HEK293T (cell line): ENCODE data around the gene VANGL1.

Source experiments
- CTCF ChIA-PET: fragments of 350-600 bp; formaldehyde crosslinking; extraction: SDS; loops from one replicate; lab custom pipeline; 2021; ENCODE audit warnings: antibody characterized with exemption, inconsistent platforms; lab: Yijun Ruan, JAX
- POLR2A ChIA-PET: fragments of 350-600 bp; formaldehyde crosslinking; extraction: SDS; loops from one replicate; lab custom pipeline; 2020; ENCODE audit warnings: antibody characterized with exemption, inconsistent platforms; lab: Yijun Ruan, JAX
- DNase-seq: peaks from one replicate; pipeline ENCODE4 v3.0.0; 2012; ENCODE audit warnings: mixed read lengths; ENCODE audit errors: extremely low spot score
- ARNT ChIP-seq: fragments of 450-650 bp; IDR thresholded peaks from 2 replicates; pipeline ENCODE4 v1.6.1; 2017; ENCODE audit warnings: mild to moderate bottlenecking
- BHLHE40 ChIP-seq: fragments of 450-650 bp; IDR thresholded peaks from 2 replicates; pipeline ENCODE4 v1.6.1; 2016; ENCODE audit warnings: mild to moderate bottlenecking, moderate library complexity, borderline replicate concordance
- CTBP1 ChIP-seq: fragments of 450-650 bp; IDR thresholded peaks from 2 replicates; pipeline ENCODE4 v1.6.1; 2016; ENCODE audit warnings: borderline replicate concordance
- ELF4 ChIP-seq: fragments of 450-650 bp; IDR thresholded peaks from 2 replicates; pipeline ENCODE4 v1.6.1; 2017; ENCODE audit warnings: antibody characterized with exemption
- FOXA1 ChIP-seq: fragments of 450-650 bp; IDR thresholded peaks from 2 replicates; pipeline ENCODE4 v1.6.1; 2016; ENCODE audit warnings: mild to moderate bottlenecking
- FOXK2 ChIP-seq: fragments of 450-650 bp; IDR thresholded peaks from 2 replicates; pipeline ENCODE4 v1.6.1; 2016; ENCODE audit warnings: mild to moderate bottlenecking
- FOXM1 ChIP-seq: fragments of 450-650 bp; IDR thresholded peaks from 2 replicates; pipeline ENCODE4 v1.6.1; 2017; ENCODE audit warnings: mild to moderate bottlenecking, borderline replicate concordance
- HDGF ChIP-seq: fragments of 450-650 bp; IDR thresholded peaks from 2 replicates; pipeline ENCODE4 v1.6.1; 2017; ENCODE audit warnings: antibody characterized with exemption, borderline replicate concordance
- L3MBTL2 ChIP-seq: fragments of 450-650 bp; conservative IDR thresholded peaks from 2 replicates; pipeline ENCODE4 v1.6.1; 2016; ENCODE audit warnings: mild to moderate bottlenecking
- LEF1 ChIP-seq: fragments of 450-650 bp; IDR thresholded peaks from 2 replicates; pipeline ENCODE4 v1.6.1; 2017; ENCODE audit warnings: mild to moderate bottlenecking, borderline replicate concordance
- NFRKB ChIP-seq: fragments of 450-650 bp; IDR thresholded peaks from 2 replicates; pipeline ENCODE4 v1.6.1; 2016; ENCODE audit warnings: mild to moderate bottlenecking, moderate library complexity
- SP1 ChIP-seq: fragments of 450-650 bp; IDR thresholded peaks from 2 replicates; pipeline ENCODE4 v1.6.1; 2017
- SUZ12 ChIP-seq: fragments of 450-650 bp; IDR thresholded peaks from 2 replicates; pipeline ENCODE4 v1.6.1; 2016; ENCODE audit warnings: mild to moderate bottlenecking
- TARDBP ChIP-seq: fragments of 450-650 bp; IDR thresholded peaks from 2 replicates; pipeline ENCODE4 v1.6.1; 2016
- ZNF384 ChIP-seq: fragments of 450-650 bp; IDR thresholded peaks from 2 replicates; pipeline ENCODE4 v1.6.1; 2016
- TF ChIP-seq, protein P1 (sequence below): fragments of 450-650 bp; IDR thresholded peaks from 2 replicates; pipeline ENCODE4 v1.6.1; 2016

The VANGL1 gene

DNA sequence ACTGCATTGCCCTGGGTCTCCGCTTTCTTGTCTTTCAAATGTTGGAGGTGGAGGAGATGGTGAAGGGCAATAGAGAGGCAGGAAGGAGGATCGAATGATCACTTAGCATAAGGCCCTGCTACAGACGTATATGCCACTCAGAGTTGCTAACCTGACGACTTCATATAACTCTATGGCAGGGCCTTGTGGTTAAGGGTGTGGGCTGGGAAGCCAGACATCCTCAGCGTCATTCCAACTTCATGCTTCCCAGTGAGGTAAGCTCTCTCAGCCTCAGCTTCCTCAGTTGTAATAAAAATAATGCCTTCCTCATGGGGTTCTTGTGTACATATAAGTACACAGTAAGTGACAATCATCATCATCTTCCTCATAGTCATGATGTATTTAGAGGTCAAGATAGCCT, 72.1 kb downstream of the VANGL1 start:
- no peak for TF ChIP-seq ZNF384
- TF ChIP-seq FOXM1, result no peak
- TF ChIP-seq ARNT, result no peak
- TF ChIP-seq L3MBTL2, result no peak
- no peak for TF ChIP-seq ELF4
- TF ChIP-seq TARDBP, result no peak
- no peak for TF ChIP-seq HDGF
- TF ChIP-seq FOXK2, result no peak
- TF ChIP-seq SP1, result no peak
- TF ChIP-seq NFRKB, result no peak
- TF ChIP-seq BHLHE40, result no peak
- no peak for TF ChIP-seq SUZ12
- TF ChIP-seq LEF1, result no peak
- DNase-seq, result no peak
- ChIA-PET CTCF (interaction anchor here (1.1 to 1.3 kb wide), 2 partner anchors 8 to 51 kb away, joined by 3 read pairs; no protein-coding TSS in a partner anchor), POLR2A (no interaction called here)

DNA sequence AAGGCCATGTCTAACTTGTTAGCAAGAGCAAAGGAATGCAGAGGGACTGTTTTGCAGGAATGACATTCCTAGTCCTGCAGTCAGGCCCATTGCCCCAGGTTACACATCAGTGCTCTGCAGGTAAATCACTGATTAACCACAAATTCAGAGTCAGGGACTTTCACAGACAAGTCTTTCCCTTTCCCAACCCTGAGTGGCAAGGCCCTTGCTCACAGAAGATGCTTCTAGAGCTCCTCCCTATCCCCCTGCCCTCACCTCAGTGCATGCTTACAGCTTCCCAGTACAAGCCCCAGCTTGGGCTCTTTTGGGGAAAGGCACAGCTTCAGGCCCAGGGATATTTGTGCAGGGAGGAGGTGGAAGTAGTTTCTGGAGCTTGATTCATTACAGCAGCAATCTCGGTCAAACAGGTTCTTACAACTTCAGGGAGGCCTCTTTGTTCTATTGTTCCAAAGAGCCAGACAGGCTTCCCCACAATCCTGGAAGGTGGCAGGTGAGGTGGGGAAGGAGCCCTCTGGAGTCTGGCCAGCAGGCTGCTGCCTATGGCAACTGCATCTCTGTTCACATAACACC, 72.9 kb downstream of the VANGL1 start:
- DNase-seq, result no peak
- ChIA-PET POLR2A (no interaction called here), CTCF (interaction anchor here (0.6 to 1.2 kb wide), 3 partner anchors 9 to 736 kb away, joined by 3 to 4 read pairs (median 3); no protein-coding TSS in a partner anchor)
- no peak for TF ChIP-seq FOXA1
- no peak for TF ChIP-seq NFRKB
- no peak for TF ChIP-seq FOXM1
- no peak for TF ChIP-seq L3MBTL2
- TF ChIP-seq TARDBP, result no peak
- TF ChIP-seq BHLHE40, result no peak
- no peak for TF ChIP-seq CTBP1
- TF ChIP-seq SUZ12, result no peak
- no peak for TF ChIP-seq FOXK2
- TF ChIP-seq SP1, result no peak
- TF ChIP-seq LEF1, result no peak
- no peak for TF ChIP-seq ELF4
- no peak for TF ChIP-seq HDGF
- TF ChIP-seq ARNT, result no peak
- TF ChIP-seq, protein P1, sequence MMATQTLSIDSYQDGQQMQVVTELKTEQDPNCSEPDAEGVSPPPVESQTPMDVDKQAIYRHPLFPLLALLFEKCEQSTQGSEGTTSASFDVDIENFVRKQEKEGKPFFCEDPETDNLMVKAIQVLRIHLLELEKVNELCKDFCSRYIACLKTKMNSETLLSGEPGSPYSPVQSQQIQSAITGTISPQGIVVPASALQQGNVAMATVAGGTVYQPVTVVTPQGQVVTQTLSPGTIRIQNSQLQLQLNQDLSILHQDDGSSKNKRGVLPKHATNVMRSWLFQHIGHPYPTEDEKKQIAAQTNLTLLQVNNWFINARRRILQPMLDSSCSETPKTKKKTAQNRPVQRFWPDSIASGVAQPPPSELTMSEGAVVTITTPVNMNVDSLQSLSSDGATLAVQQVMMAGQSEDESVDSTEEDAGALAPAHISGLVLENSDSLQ, result no peak
- no peak for TF ChIP-seq ZNF384

DNA sequence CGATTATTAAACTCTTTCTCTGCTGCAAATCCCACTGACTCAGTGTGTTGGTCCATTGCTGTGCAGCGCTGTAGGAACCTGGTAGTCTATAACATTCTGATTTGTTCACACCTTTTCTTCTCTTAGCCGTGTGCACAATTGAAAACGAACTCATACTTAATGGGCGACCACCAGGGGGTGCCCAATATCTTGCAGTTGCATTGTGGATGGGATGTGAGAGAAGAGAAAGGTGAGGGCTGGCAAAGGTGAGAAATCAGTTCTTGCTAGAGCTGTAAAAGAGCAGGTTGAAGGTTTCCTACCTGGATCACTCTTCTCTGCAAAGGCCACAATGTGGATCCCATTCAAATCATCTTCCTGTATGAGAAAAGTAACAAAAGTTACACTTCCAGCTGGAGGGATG, 75.8 kb downstream of the VANGL1 start:
- ChIA-PET POLR2A (no interaction called here), CTCF (interaction anchor here (0.8 to 3.9 kb wide), 5 partner anchors 11 to 109 kb away, joined by 3 to 25 read pairs (median 9); no protein-coding TSS in a partner anchor)
- TF ChIP-seq CTBP1 (no peak), SUZ12 (no peak), ARNT (no peak), HDGF (no peak), FOXK2 (no peak), L3MBTL2 (peak; percentile 52; the same call in 1 of the 2 replicates)
- peak; percentile 37 for DNase-seq

DNA sequence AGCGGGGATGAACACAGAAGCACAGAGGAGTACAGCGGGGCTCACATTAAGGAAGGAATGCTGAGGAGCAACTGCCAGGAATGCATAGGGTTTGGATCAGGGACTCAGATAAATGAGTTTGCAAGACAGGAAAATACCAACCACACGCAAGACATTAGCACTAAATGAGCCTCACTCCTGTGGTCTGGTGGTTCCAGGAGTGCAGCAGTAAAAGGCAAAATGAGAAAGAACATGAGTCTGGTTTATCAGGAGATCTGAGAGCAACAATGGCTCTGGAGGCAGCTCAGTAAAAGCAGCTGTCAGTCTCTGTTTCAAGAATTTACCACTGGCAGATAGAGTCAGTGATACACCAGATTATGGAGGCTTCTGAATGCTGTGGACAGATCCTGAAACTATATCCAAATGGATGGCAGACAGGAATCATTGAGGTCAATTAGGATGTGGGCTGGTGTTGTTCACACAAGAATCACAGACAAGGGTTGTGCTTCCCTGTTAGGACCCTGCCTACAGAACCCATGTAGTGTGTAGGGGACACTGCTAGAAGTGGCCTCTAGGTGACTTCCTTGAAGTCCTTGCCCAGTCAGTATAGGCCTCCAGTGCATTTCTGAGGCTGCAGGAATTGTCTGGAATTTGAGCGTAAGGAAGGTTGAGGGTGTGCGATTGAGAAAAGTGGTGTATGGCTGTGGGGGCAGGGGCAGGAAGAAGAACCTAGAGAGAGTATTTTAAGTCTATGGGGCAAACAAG, 76.4 kb downstream of the VANGL1 start:
- ChIA-PET POLR2A (no interaction called here), CTCF (interaction anchor here (0.8 to 3.9 kb wide), 5 partner anchors 12 to 110 kb away, joined by 3 to 25 read pairs (median 9); no protein-coding TSS in a partner anchor)
- no peak for TF ChIP-seq TARDBP
- no peak for TF ChIP-seq FOXK2
- TF ChIP-seq CTBP1, result no peak
- TF ChIP-seq ELF4, result no peak
- TF ChIP-seq NFRKB, result no peak
- TF ChIP-seq FOXM1, result no peak
- TF ChIP-seq, protein P1, result no peak
- TF ChIP-seq SUZ12, result no peak
- no peak for TF ChIP-seq BHLHE40
- no peak for TF ChIP-seq FOXA1
- no peak for TF ChIP-seq SP1
- no peak for TF ChIP-seq ARNT
- no peak for TF ChIP-seq LEF1
- no peak for TF ChIP-seq ZNF384
- TF ChIP-seq L3MBTL2, result no peak
- TF ChIP-seq HDGF, result no peak
- DNase-seq, result no peak

DNA sequence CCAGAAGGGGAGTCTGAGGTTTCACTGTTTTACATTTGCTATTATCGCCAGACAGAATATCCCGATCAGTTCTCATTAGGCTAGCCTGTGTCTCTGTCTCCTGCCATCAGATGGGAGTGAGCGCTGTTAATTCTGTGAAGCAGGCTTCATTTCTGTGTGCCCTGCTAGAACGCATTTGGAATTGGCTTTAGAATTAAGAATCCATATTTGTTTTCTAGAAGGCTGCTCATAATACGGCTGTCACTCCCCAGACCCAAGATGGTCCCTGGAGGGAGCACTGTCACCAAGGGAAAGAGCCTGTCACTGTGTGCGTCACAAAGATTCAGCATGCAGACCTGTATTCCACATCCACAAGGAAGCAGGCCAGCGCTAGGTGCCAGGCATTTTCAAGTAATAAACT, 77.5 kb downstream of the VANGL1 start:
- no peak for DNase-seq
- TF ChIP-seq, protein P1, result no peak
- no peak for TF ChIP-seq L3MBTL2
- POLR2A ChIA-PET, result no interaction called here
- CTCF ChIA-PET, result interaction anchor here (1.5 to 3.9 kb wide), 2 partner anchors 13 to 46 kb away, joined by 4 to 25 read pairs; no protein-coding TSS in a partner anchor

DNA sequence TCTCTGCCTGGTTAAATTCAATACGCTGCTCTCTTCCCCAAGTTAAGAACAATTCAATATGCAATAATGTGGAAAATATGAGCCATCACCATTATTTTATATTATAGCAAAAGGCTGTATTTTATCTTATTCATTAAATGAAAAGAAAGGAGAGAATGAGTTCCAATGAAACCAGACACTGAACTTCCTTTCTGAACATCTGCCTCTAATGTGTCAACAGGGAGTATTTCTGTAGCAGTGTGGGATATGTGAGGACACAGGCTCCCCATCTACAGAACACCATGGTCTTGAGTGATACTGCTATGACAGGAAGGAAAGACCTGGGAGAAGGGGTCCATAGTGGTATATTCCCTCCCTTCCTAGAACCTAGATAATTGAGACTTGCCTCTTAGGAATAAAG, 80.5 kb downstream of the VANGL1 start:
- ChIA-PET CTCF (no interaction called here), POLR2A (no interaction called here)
- DNase-seq, result no peak
- TF ChIP-seq SUZ12 (no peak), HDGF (no peak), FOXA1 (no peak), TARDBP (no peak), SP1 (no peak), NFRKB (no peak), CTBP1 (no peak), FOXK2 (no peak), FOXM1 (no peak), ZNF384 (no peak), ELF4 (no peak), ARNT (no peak), L3MBTL2 (no peak), LEF1 (no peak), BHLHE40 (no peak)
- TF ChIP-seq, protein P1, result no peak
